Measurements from ENCODE around the gene CLPTM1L. TPM values are rescaled to one million over a fixed set of nuclear protein-coding genes. Genes with fewer than 3 reads are reported as not detected.

Gene CLPTM1L
- polyA plus RNA-seq, 1 experiment = 85.5 TPM

DNA sequence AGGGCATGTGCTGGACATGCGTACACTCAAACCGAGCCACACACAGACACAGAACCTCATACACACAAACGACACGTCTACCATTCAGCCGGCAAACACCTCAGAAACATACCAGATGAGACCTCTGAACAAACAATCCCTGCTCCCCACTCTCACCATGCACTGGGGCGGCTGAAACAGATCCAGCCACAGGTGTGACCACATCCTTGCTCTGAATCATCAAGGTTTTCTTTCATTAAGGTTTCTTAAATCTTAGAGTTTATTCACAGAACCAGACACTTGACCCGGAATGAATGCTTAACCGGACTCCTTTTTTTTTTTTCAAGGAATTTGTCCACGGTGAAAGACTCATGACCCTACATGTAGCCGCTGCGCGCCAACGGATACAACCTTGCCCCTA lies 76.2 kb downstream of the CLPTM1L start:
- no peak for DNase-seq (ENCODE audit: low read depth, low spot score)
- Histone ChIP-seq H3K27me3 (ENCODE audit: control insufficient read depth, insufficient read depth, low read length) (no peaks in the 10 kb centered on the region), H3K9me3 (ENCODE audit: control insufficient read depth, insufficient read depth, low read length) (peaks cover 82% of the 10 kb centered on the region), H3K27ac (ENCODE audit: low read depth, low read length) (no peak overlapping the region), H3K4me3 (ENCODE audit: low read depth, low read length) (no peak overlapping the region)
- POLR2A ChIA-PET = no interaction called here
- CTCF ChIA-PET = no interaction called here
- TF ChIP-seq, protein P1, sequence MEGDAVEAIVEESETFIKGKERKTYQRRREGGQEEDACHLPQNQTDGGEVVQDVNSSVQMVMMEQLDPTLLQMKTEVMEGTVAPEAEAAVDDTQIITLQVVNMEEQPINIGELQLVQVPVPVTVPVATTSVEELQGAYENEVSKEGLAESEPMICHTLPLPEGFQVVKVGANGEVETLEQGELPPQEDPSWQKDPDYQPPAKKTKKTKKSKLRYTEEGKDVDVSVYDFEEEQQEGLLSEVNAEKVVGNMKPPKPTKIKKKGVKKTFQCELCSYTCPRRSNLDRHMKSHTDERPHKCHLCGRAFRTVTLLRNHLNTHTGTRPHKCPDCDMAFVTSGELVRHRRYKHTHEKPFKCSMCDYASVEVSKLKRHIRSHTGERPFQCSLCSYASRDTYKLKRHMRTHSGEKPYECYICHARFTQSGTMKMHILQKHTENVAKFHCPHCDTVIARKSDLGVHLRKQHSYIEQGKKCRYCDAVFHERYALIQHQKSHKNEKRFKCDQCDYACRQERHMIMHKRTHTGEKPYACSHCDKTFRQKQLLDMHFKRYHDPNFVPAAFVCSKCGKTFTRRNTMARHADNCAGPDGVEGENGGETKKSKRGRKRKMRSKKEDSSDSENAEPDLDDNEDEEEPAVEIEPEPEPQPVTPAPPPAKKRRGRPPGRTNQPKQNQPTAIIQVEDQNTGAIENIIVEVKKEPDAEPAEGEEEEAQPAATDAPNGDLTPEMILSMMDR (IDR thresholded peaks at IDR 0.05; ENCODE audit: low read depth, low read length) = no peak

DNA sequence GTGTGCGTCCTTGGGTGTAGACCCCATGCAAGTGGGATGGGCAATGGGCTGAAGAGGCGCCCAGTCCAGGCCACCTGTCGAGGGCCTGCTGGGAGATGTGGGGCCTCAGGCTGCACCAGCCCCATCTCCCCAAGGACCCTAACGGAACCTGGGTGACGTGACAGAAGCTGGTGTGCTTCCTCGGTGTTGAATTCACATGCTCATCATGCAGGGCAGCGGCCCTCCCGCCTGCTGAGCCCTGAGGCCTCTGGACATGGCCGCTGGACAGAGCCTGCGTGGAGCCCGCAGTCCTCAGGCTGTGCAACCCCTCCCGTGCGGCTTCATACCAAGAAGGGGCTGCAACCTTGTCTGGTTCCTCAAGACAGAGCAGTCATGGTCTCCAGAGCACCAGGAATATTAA lies 76.8 kb downstream of the CLPTM1L start:
- POLR2A ChIA-PET = no interaction called here
- no peak overlapping the region for H3K27ac ChIP-seq (ENCODE audit: low read depth, low read length)
- no peaks in the 10 kb centered on the region for H3K27me3 ChIP-seq (ENCODE audit: control insufficient read depth, insufficient read depth, low read length)
- TF ChIP-seq, protein P1 (IDR thresholded peaks at IDR 0.05; ENCODE audit: low read depth, low read length) = no peak
- CTCF ChIA-PET = no interaction called here
- peaks cover 82% of the 10 kb centered on the region for H3K9me3 ChIP-seq (ENCODE audit: control insufficient read depth, insufficient read depth, low read length)
- no peak for DNase-seq (ENCODE audit: low read depth, low spot score)
- H3K4me3 ChIP-seq (ENCODE audit: low read depth, low read length) = no peak overlapping the region

Small RNAs within 50 kb of the gene (small RNA-seq; reads per million reads assigned to genes)
- gene MIR4457 (ENCODE audit: insufficient read length, low read depth) = not detected

Other genes with a start within 250 kb of the CLPTM1L start
- 0.55 and 0.56 TPM in 2 replicates for gene SLC12A7, start 233.0 kb downstream of the CLPTM1L start, polyA plus RNA-seq (2011; rRNA removed)
- not detected in 2 replicates for gene SLC6A19, start 143.5 kb downstream of the CLPTM1L start, polyA plus RNA-seq (2011; rRNA removed)
- gene SLC6A18, start 119.7 kb downstream of the CLPTM1L start, polyA plus RNA-seq (2011; rRNA removed) = not detected in 2 replicates
- gene TERT, start 50.0 kb downstream of the CLPTM1L start, polyA plus RNA-seq (2011; rRNA removed) = not detected in 2 replicates
- not detected in 2 replicates for gene SLC6A3, start 100.3 kb upstream of the CLPTM1L start, polyA plus RNA-seq (2011; rRNA removed)
- 23.4 and 23.5 TPM in 2 replicates for gene LPCAT1, start 178.9 kb upstream of the CLPTM1L start, polyA plus RNA-seq (2011; rRNA removed)

Data from AG04450 (cell line).